Osteocyte (in vitro differentiated cells): ENCODE data around the gene GNL3L. TPM values are rescaled to one million over a fixed set of nuclear protein-coding genes. Genes with fewer than 3 reads are reported as not detected.

Experiments used
- DNase-seq: peaks from one replicate; pipeline ENCODE4 v3.0.0; 2021; ENCODE audit warnings: mixed read lengths; ENCODE audit not compliant: unreplicated experiment; ENCODE audit errors: extremely low spot score
- H3K27ac Mint-ChIP-seq: one replicate; pipeline ENCODE4 v1.8.0; 2021; ENCODE audit warnings: mild to moderate bottlenecking, mixed read lengths; ENCODE audit not compliant: unreplicated experiment
- H3K27me3 Mint-ChIP-seq: one replicate; pipeline ENCODE4 v1.8.0; 2021; ENCODE audit warnings: mixed read lengths; ENCODE audit not compliant: unreplicated experiment
- H3K36me3 Mint-ChIP-seq: one replicate; pipeline ENCODE4 v1.8.0; 2021; ENCODE audit warnings: mixed read lengths; ENCODE audit not compliant: unreplicated experiment
- H3K4me1 Mint-ChIP-seq: one replicate; pipeline ENCODE4 v1.8.0; 2021; ENCODE audit warnings: mixed read lengths; ENCODE audit not compliant: unreplicated experiment
- H3K4me3 Mint-ChIP-seq: one replicate; pipeline ENCODE4 v1.8.0; 2021; ENCODE audit warnings: mild to moderate bottlenecking, moderate library complexity, mixed read lengths; ENCODE audit not compliant: unreplicated experiment
- H3K9me3 Mint-ChIP-seq: one replicate; pipeline ENCODE4 v1.8.0; 2021; ENCODE audit warnings: mixed read lengths; ENCODE audit not compliant: unreplicated experiment
- CTCF ChIP-seq: fragments of 200-600 bp; sonication (generic); IDR thresholded peaks from 2 replicates; pipeline ENCODE4 v1.5.0; 2021; ENCODE audit warnings: antibody characterized with exemption, mild to moderate bottlenecking, moderate library complexity
- total RNA-seq: library from RNA; stranded (reverse); gene quantifications from 2 replicates; pipeline ENCODE4 v1.2.1, GENCODE V29; 2021

The GNL3L gene
- total RNA-seq, 1 donor from 2014 or later: 53.6 TPM

GRCh38 chrX:54496517-54496852, 33.5 kb upstream of the GNL3L start:
- Mint-ChIP-seq H3K27ac (peak overlapping the region; percentile 66), H3K27me3 (no peaks in the 10 kb centered on the region), H3K4me1 (peaks cover 36% of the 10 kb centered on the region), H3K36me3 (no peaks in the 10 kb centered on the region), H3K4me3 (peak overlapping the region; percentile 77), H3K9me3 (peaks cover 6% of the 10 kb centered on the region)
- DNase-seq: no peak
- TF ChIP-seq CTCF: no peak

GRCh38 chrX:54496936-54497335, 33.1 kb upstream of the GNL3L start:
- no peak for TF ChIP-seq CTCF
- Mint-ChIP-seq H3K4me3 (peak overlapping the region; percentile 77), H3K27me3 (no peaks in the 10 kb centered on the region), H3K36me3 (no peaks in the 10 kb centered on the region), H3K4me1 (peaks cover 34% of the 10 kb centered on the region), H3K9me3 (peaks cover 6% of the 10 kb centered on the region), H3K27ac (peak overlapping the region; percentile 66)
- no peak for DNase-seq

GRCh38 chrX:54509400-54509799, 20.6 kb upstream of the GNL3L start:
- Mint-ChIP-seq H3K27me3 (no peaks in the 10 kb centered on the region), H3K27ac (peak overlapping the region; percentile 87), H3K4me3 (no peak overlapping the region), H3K9me3 (peaks cover 7% of the 10 kb centered on the region), H3K4me1 (peaks cover 9% of the 10 kb centered on the region), H3K36me3 (no peaks in the 10 kb centered on the region)
- no peak for TF ChIP-seq CTCF
- DNase-seq: no peak

GRCh38 chrX:54529151-54529550, 868 bp upstream of the GNL3L start:
- Mint-ChIP-seq H3K9me3 (peaks cover 12% of the 10 kb centered on the region), H3K4me1 (peaks cover 19% of the 10 kb centered on the region), H3K36me3 (no peaks in the 10 kb centered on the region), H3K27me3 (no peaks in the 10 kb centered on the region), H3K27ac (peak overlapping the region; percentile 98), H3K4me3 (peak overlapping the region; percentile 83)
- no peak for DNase-seq
- no peak for TF ChIP-seq CTCF

GRCh38 chrX:54530357-54530900, 410 bp downstream of the GNL3L start:
- peaks cover 25% of the 10 kb centered on the region for H3K4me1 Mint-ChIP-seq
- no peak for TF ChIP-seq CTCF
- no peak for DNase-seq
- H3K27me3 Mint-ChIP-seq: no peaks in the 10 kb centered on the region
- H3K4me3 Mint-ChIP-seq: peak overlapping the region; percentile 88
- H3K9me3 Mint-ChIP-seq: peaks cover 12% of the 10 kb centered on the region
- peak overlapping the region; percentile 89 for H3K27ac Mint-ChIP-seq
- H3K36me3 Mint-ChIP-seq: peaks cover 2% of the 10 kb centered on the region
